ENCODE measurements around the gene PIAS4. TPM values are rescaled to one million over a fixed set of nuclear protein-coding genes. Genes with fewer than 3 reads are reported as not detected.

PIAS4 gene
- total RNA-seq, 1 experiment from 2014 or later = 29.3 TPM

DNA sequence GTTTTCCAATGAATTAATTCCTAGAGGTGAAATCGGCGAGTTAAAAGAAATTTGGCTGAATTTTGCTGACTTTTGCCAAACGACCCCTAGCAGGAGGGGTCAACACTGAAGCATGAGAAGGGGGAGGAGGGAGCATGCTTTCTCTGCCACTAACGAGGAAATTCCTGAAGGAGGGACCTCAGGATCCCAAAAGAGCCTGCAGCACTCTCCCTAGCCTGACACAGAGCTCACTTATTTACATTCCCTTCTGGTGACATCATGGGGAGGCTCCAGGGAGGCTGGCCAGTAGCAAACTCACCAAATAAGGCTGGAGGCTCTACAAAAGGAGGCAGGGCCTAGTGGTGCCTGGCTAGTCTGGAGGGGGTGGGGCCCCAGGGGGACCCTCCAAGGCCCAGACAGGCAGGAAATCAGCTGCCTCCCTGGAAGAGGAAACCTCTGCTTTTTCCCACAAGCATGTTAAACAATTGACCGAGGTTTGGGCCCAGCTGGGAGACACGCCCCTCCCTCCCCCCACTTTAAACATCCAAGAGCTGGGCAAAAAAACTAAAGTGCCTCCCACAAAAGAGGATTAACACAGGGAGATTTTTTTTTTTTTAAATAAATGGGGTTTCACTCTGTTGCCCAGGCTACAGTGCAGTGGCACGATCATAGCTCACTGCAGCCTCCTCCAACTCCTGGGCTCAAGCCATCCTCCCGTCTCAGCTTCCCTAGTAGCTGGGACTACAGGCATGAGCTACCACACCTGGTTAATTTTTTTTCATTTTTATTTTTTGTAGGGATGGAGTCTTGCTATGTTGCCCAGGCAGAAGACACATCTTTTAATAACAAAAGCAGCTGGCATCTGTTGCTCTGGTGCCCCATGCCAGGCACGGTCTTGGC is 38.7 kb upstream of the PIAS4 start:
- CTCF ChIA-PET = interaction anchor here (0.6 to 2.2 kb wide), 8 partner anchors 17 to 238 kb away, joined by 3 to 10 read pairs (median 7); partner anchors contain the start of gene EEF2
- Mint-ChIP-seq H3K9me3 (ENCODE audit: low read depth, unreplicated experiment) (no peaks in the 10 kb centered on the region), H3K4me3 (ENCODE audit: low read depth, unreplicated experiment) (peak overlapping the region; percentile 78), H3K27me3 (ENCODE audit: unreplicated experiment) (no peaks in the 10 kb centered on the region), H3K36me3 (ENCODE audit: insufficient read depth, unreplicated experiment) (peaks cover 66% of the 10 kb centered on the region), H3K4me1 (ENCODE audit: low read depth, unreplicated experiment) (peaks cover 14% of the 10 kb centered on the region), H3K27ac (ENCODE audit: unreplicated experiment) (peak overlapping the region; percentile 72)
- peak; percentile 88 for DNase-seq
- no TSS peak for BruUV-seq (replicated peaks)
- intact Hi-C loops (cut with micrococcal nuclease; ENCODE audit: unreplicated experiment) = loop anchor here (5.0 kb wide), 1 partner anchor 111 kb away; no protein-coding TSS in a partner anchor
- TF ChIP-seq, protein P1, sequence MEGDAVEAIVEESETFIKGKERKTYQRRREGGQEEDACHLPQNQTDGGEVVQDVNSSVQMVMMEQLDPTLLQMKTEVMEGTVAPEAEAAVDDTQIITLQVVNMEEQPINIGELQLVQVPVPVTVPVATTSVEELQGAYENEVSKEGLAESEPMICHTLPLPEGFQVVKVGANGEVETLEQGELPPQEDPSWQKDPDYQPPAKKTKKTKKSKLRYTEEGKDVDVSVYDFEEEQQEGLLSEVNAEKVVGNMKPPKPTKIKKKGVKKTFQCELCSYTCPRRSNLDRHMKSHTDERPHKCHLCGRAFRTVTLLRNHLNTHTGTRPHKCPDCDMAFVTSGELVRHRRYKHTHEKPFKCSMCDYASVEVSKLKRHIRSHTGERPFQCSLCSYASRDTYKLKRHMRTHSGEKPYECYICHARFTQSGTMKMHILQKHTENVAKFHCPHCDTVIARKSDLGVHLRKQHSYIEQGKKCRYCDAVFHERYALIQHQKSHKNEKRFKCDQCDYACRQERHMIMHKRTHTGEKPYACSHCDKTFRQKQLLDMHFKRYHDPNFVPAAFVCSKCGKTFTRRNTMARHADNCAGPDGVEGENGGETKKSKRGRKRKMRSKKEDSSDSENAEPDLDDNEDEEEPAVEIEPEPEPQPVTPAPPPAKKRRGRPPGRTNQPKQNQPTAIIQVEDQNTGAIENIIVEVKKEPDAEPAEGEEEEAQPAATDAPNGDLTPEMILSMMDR (IDR thresholded peaks at IDR 0.05; ENCODE audit: unreplicated experiment) = no peak

GRCh38 chr19:3969435-3970312 is 37.9 kb upstream of the PIAS4 start:
- peak overlapping the region; percentile 72 for H3K27ac Mint-ChIP-seq (ENCODE audit: unreplicated experiment)
- TSS peak; percentile 81 for BruUV-seq (replicated peaks)
- H3K4me3 Mint-ChIP-seq (ENCODE audit: low read depth, unreplicated experiment) = peak overlapping the region; percentile 78
- CTCF ChIA-PET = interaction anchor here (0.9 to 2.2 kb wide), 6 partner anchors 16 to 238 kb away, joined by 3 to 10 read pairs (median 8); partner anchors contain the start of gene EEF2
- H3K9me3 Mint-ChIP-seq (ENCODE audit: low read depth, unreplicated experiment) = no peaks in the 10 kb centered on the region
- intact Hi-C loops (cut with micrococcal nuclease; ENCODE audit: unreplicated experiment) = loop anchor here (5.0 kb wide), 1 partner anchor 112 kb away; no protein-coding TSS in a partner anchor
- no peaks in the 10 kb centered on the region for H3K27me3 Mint-ChIP-seq (ENCODE audit: unreplicated experiment)
- peaks cover 14% of the 10 kb centered on the region for H3K4me1 Mint-ChIP-seq (ENCODE audit: low read depth, unreplicated experiment)
- DNase-seq = peak; percentile 38
- H3K36me3 Mint-ChIP-seq (ENCODE audit: insufficient read depth, unreplicated experiment) = peaks cover 63% of the 10 kb centered on the region
- TF ChIP-seq, protein P1 (IDR thresholded peaks at IDR 0.05; ENCODE audit: unreplicated experiment) = no peak

GRCh38 chr19:3970313-3970807 is 37.2 kb upstream of the PIAS4 start:
- no peaks in the 10 kb centered on the region for H3K9me3 Mint-ChIP-seq (ENCODE audit: low read depth, unreplicated experiment)
- TF ChIP-seq, protein P1 (IDR thresholded peaks at IDR 0.05; ENCODE audit: unreplicated experiment) = no peak
- CTCF ChIA-PET = interaction anchor here (1.2 to 2.2 kb wide), 2 partner anchors 17 to 121 kb away, joined by 6 to 8 read pairs; no protein-coding TSS in a partner anchor
- peaks cover 68% of the 10 kb centered on the region for H3K36me3 Mint-ChIP-seq (ENCODE audit: insufficient read depth, unreplicated experiment)
- H3K4me3 Mint-ChIP-seq (ENCODE audit: low read depth, unreplicated experiment) = peak overlapping the region; percentile 78
- H3K27ac Mint-ChIP-seq (ENCODE audit: unreplicated experiment) = peak overlapping the region; percentile 72
- BruUV-seq (replicated peaks) = no TSS peak
- no peaks in the 10 kb centered on the region for H3K27me3 Mint-ChIP-seq (ENCODE audit: unreplicated experiment)
- H3K4me1 Mint-ChIP-seq (ENCODE audit: low read depth, unreplicated experiment) = peaks cover 14% of the 10 kb centered on the region
- intact Hi-C loops (cut with micrococcal nuclease; ENCODE audit: unreplicated experiment) = no loop called here
- no peak for DNase-seq

All from Calu3 (cell line).